HG03565 (cell line): ENCODE data around the gene CALHM2.

ENCODE experiments used
- ATAC-seq: cut with Tn5 transposase; IDR thresholded peaks from one replicate; pipeline ENCODE4 v1.9.1; 2021; ENCODE audit warnings: mild to moderate bottlenecking, moderate library complexity; ENCODE audit not compliant: unreplicated experiment

Gene CALHM2

DNA sequence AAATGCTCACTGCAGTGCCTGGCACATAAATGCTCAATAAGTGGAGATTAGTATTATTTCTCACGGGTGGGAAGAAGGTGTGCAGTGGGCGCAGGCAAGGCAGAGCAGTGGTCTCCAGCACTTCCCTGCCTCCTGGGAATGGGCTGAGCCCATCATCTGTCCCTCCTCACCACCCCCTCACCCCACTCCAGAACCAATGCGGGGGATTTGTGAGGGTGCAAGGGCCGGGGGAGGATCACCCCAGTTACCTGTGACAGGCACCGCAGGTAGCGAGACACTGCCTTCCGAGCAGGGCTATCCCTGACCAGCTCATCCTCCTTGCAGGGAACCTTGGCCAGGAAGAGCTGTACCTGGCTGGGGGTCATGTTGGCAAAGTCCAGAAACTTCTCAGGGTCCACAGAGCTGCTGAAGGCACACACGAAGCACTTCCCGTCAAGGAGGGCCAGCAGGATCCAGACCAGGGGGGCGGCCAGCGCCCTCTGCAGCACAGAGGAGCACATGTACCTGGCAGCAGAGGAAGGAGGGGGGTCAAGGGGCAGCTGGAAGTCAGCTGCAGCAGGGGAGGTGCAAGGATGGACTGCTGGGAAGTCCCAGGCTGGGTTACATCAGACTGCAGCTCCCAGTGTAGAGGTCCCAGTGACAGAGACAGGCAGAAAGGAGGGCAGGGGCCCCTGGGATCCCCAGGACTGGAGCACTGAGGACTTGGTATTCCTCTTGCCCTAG is 24.0 kb upstream of the CALHM2 start:
- no peak for ATAC-seq

DNA sequence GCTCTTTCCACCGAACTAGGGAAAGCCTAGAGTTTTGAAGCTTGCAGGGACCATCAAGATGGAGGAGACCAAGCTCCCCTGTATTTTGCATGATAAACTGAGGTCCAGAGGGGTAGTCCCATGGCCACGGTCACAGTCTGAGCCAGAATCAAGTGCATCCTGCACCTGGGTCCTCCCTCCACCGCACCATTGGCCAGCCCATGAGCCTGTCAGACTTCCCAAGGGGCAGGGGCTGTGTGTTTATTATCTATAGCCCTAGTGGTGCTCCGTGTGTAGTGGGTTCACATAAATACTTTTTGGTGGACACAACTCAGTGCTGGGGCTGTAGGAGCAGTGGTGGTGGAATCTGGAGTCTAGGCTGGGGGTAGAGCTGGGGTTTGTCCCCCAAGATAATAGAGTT is 23.3 kb upstream of the CALHM2 start:
- ATAC-seq, result no peak

- ATAC-seq, result no peak
Measured at GRCh38 chr10:103474077-103474476, 21.9 kb upstream of the CALHM2 start.

DNA sequence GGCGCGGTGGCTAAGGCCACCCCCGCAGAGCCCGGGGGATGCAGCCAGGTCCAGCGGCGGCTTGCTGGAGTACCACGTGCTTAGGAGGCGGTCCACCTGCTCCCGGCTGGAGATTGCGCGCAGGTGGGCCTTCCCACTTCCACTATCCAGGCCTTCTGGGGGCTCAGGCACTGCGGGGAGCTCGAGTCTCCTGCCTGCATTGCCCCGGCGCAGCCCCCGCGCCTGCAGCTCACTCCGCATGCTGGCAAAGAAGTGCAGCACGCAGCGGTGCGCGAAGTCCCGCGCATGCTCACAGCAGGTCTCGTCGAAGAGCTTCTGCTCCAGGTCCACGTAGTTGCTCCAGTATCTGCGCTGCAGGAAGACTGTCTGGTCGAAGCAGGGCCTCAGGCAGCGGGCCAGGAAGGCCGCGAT is 21.1 kb upstream of the CALHM2 start:
- no peak for ATAC-seq

- no peak for ATAC-seq
Measured at GRCh38 chr10:103472005-103472404, 19.8 kb upstream of the CALHM2 start.

DNA sequence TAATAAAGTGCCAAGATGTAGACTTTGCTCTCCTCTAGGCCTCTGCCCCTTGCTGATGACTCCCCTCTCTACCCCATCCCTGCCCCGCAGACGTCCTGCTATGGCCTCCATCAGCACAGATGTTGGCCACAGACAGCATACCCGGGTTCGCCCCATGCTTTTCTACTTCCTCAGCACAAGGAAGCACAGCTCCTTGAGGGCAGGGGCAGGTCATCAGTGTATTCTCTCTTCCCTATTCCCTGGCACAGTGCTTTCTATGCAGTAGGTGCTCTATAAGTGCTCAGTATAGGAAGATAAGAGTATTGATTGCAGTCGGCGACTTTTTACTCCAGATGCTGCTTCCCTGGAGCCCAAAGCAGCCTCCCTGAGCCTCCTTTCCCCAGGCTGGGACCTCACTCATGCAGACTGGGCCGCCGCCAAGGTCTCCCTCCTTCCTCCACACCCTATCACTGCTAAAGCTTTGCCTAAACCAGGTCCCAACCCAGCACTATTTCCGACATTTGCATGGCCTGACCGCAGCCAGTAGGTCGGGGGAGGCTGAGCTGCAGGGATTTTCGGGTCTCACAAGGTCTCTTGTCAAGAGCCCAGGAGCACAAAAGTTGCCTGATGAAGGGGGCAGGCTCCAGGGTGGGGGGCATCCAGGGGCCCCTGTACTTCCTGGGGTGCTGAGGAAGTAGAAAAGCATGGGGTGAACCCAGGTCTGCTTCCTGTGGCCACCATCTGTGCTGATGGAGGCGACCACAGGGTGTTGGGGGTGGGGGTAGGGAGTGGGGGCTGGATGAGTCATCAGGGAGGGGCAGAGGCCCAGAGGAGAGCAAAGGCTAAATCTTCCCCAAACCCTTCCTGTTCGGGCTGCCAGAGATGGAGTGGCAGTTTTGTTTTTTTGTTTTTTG is 18.8 kb upstream of the CALHM2 start:
- ATAC-seq, result peak; percentile 50

GRCh38 chr10:103469201-103469600 is 17.0 kb upstream of the CALHM2 start:
- no peak for ATAC-seq

DNA sequence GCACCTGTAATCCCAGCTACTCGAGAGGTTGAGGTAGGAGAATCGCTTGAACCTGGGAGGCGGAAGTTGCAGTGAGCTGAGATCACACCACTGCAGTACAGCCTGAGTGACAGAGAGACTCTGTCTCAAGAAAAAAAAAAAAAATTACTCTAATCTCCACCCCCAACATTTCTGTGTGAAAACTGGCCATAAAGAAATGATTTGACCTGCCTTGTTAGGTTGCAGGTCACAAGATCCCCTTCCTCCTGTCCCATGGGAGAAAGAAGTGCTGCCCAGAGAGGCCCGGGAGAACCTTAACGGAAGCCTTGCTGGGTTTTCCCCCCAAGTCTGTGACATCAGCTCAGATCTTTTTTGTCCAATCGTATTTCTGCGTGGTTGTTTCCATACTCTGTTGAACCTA is 15.2 kb upstream of the CALHM2 start:
- ATAC-seq, result peak; percentile 21

DNA sequence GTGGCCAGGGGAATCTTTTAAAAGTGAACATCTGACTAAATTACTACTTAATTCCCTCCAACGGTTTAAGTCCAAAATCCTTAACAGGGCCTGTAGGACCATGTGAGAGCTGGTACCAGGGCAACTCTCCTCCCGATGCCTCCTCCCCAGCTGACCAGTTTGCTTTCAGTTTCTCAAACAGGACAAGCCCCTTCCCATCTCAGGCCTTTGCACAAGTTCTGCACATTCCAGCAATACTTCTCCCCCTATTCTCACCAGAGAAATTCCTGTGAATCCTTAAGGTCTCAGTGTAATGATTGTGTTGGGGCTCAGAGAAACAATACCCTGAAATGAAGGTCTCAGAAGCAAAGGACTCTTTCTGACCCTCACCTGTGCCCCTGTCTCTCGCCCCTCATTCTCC is 14.6 kb upstream of the CALHM2 start:
- no peak for ATAC-seq

DNA sequence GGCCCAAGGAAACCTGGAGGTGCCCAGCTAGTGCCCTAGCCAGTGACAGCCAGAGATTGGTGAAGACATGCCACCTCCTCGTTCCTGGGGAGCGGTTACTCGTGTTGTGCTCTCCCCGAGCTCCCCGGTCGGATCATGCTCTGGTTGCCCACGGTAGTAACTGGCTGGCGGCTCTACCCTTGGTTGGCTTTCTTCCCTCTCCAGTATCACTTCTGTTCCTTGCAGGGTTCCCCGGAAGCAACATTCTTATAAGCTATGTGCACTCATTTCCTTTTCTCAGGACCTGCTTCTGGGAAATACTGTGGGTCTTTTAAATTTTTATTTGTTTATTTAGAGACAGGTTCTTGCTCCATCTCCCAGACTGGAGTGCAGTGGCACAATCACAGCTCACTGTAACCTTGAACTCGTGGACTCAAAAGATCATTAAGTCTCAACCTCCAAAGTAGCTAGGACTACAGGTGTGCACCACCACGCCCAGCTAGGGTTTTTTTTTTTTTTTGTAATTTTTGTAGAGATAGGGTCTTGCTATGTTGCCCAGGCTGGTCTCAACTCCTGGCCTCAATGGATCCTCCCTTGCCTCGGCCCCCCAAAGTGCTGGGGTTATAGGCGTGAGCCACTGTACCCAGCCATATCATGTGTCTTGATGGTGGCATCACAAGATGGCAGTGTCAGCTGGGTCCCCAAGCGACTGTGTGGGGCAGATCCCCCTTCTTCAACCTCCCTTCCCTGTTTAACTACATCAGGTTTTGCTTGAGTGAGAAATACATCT is 13.4 kb upstream of the CALHM2 start:
- no peak for ATAC-seq

DNA sequence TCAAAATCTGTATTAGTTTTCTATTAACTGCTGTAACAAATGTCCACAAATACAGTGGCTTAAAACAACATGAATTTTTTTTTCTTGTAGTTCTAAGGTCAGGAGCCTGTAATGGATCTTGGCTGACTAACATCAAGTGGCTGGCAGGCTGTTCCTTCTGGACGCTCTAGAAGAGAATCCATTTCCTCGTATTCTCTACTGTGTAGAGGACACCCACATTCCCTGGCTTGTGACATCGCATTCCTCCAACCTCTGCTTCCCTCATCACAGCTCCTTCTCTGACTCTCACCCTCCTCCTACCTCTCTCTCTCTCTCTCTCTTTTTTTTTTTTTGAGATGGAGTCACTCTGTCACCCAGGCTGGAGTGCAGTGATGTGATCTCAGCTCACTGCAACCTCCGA is 11.3 kb upstream of the CALHM2 start:
- no peak for ATAC-seq

GRCh38 chr10:103459615-103460014 is 7.4 kb upstream of the CALHM2 start:
- ATAC-seq, result no peak

DNA sequence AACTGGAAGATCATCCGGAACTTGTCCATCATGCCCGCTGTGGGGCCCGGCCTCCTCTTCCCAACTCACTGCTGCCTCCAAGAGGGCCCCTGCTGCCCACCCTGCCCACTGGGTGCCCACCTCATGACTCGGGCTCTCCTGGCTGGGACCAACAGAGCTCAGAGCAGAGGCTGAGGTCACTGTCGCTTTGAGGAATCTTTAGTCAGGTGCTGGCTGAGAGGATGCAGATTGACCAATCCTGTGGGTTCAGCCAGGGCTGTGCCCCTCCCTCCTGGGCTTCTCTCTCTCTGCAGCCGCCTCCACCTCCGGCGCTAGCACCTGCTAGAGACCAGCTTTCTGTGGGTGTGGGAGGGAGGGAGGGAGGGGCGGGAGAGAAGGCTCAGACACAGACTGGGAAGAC is 6.5 kb upstream of the CALHM2 start, which contains the start of gene CALHM1:
Gene CALHM1, minus strand, starts transcription at position 181 of the 400 bp plus-strand sequence. Its CDS starts 149 bp downstream, at position 32.
- ATAC-seq, result peak; percentile 75

DNA sequence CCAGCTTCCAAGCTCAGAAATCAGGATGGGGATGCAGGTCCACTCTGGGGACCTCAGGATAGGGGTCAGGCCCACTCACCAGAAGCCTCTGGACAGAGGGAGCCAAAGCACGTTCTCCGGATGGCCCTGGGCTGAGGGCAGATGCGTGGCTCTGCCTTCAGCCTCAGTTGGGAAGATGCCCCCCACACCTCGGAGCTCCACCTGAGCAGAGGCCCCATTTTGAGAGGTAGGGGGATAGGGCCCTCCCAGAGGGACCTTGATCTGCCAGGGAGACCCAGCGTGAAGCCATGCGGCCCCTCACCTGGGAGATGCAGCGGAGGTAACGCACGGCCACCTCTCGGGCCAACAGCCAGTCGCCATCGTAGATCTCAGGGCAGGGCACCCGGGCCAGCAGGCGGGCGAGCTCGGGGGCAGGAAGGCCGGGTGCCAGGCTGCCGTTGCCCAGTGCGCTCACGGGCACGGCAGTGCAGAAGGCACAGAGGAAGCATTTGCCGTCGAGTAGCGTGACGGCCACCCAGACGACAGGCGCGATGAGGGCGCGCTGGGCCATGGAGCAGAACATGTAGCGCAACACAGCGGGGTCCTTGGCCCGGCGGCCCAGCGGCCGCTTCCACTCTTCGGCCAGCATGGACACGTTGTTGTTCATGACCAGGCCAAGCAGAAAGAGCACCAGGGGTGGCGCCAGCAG is 5.9 kb upstream of the CALHM2 start:
- no peak for ATAC-seq

- no peak for ATAC-seq
Measured at GRCh38 chr10:103457176-103457712, 5.1 kb upstream of the CALHM2 start.

GRCh38 chr10:103456074-103456660 is 4.0 kb upstream of the CALHM2 start:
- ATAC-seq, result no peak

DNA sequence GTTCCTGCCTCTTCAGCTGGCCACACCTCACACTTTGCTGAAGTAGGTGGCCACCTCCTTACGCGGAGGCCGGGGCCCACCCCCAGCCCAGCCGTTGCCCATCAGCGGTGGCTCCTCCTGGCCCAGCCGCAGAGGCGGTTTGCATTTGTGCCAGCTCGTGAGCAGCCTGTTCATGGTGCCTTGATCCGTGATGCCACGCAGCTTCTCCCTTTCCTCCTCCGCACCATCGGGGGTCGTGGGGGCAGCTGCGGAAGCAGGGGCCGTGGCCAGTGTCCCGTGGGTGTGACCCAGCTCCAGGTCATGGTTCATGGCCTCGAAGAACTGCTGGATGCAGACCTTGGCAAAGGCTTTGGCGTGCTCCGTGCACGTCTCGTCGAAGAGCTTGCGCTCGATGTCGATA is 3.1 kb upstream of the CALHM2 start:
- ATAC-seq, result no peak

DNA sequence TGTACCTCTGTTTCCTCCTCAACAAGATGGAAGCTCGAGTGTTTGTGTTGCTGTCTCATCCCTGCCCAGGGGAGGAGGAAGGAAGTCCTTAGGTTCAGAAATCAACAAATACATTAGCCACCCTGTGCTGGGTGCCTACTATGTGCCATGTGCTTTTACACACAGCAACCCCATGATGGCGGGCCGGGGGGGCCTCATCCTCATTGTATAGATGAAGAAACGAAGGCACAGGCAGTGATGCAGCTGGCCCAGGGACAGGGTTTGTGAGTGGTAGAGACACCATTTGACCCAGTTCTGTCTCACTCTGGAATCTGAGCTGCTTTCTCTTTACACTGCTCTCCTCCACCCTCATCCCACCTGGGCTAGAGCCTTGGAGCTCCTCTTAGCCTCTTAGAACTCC is 1.9 kb upstream of the CALHM2 start:
- no peak for ATAC-seq

DNA sequence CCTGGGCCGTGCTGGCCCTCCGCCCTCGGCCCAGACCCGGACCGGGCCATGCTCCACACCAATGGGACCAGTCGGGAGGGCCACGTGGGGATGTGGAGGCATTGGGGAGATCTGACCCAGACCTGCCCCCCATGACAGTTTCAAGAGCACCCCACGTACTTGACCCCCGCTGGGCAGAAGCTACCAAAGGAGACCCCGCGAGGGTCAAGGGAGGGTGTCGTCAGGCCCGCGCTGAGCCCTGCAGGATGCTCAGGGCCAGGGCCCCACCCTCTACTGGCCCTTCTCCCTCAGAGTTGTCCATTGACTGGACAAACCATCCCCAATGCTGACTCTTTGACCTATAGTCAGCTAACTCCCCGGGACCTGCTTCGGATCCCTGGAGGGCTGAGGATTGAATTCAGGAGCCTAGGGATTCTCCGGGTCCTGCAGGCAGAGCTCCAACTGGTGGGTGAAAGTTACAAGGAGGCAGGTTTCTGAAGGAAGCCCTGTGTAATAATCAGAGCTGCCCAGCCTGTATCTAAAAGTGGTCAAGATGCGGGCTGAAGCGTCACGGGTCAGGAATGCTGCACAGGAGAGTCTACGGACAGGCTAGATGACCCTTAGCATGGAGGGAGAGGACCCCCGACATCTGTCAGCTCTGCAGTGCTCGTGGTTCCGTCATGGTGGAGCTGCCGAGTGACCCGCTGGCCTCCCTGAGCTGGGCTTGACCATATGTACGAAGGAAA is 498 bp upstream of the CALHM2 start:
- no peak for ATAC-seq
